Activated CD8-positive, alpha-beta memory T cell treated with anti-CD3 and anti-CD28 coated beads, Interleukin-2, amount 50 U/mL, for 1 hour (primary cell): ENCODE results near the gene KCNQ1.

ENCODE experiments used
- DNase-seq: peaks from one replicate; pipeline ENCODE4 v3.0.0-alpha.2; 2020; ENCODE audit errors: extremely low read depth

KCNQ1 gene

GRCh38 chr11:2647167-2647566, 202.4 kb downstream of the KCNQ1 start:
- no peak for DNase-seq

GRCh38 chr11:2647953-2648352, 203.1 kb downstream of the KCNQ1 start:
- DNase-seq: no peak

GRCh38 chr11:2649400-2649799, 204.6 kb downstream of the KCNQ1 start:
- no peak for DNase-seq

GRCh38 chr11:2649848-2650247, 205.0 kb downstream of the KCNQ1 start:
- DNase-seq: no peak

GRCh38 chr11:2650343-2650867, 205.6 kb downstream of the KCNQ1 start:
- DNase-seq: no peak

GRCh38 chr11:2651054-2651617, 206.3 kb downstream of the KCNQ1 start:
- no peak for DNase-seq

- no peak for DNase-seq
These were observed 207.0 kb downstream of the KCNQ1 start for GRCh38 chr11:2651826-2652271.

GRCh38 chr11:2652333-2653197, 207.8 kb downstream of the KCNQ1 start:
- DNase-seq: no peak

GRCh38 chr11:2653198-2653551, 208.4 kb downstream of the KCNQ1 start:
- DNase-seq: no peak

GRCh38 chr11:2653930-2654739, 209.3 kb downstream of the KCNQ1 start:
- DNase-seq: no peak

- DNase-seq: no peak
These were observed 210.4 kb downstream of the KCNQ1 start for GRCh38 chr11:2655016-2655719.

GRCh38 chr11:2655834-2656622, 211.2 kb downstream of the KCNQ1 start:
- no peak for DNase-seq

- DNase-seq: no peak
These were observed 212.1 kb downstream of the KCNQ1 start for GRCh38 chr11:2656859-2657258.

- no peak for DNase-seq
These were observed 213.0 kb downstream of the KCNQ1 start for GRCh38 chr11:2657697-2658284.

- DNase-seq: no peak
These were observed 215.6 kb downstream of the KCNQ1 start for GRCh38 chr11:2660357-2660939.

GRCh38 chr11:2661173-2662023, 216.6 kb downstream of the KCNQ1 start:
- no peak for DNase-seq

GRCh38 chr11:2662024-2662312, 217.2 kb downstream of the KCNQ1 start:
- no peak for DNase-seq

GRCh38 chr11:2662430-2663299, 217.9 kb downstream of the KCNQ1 start:
- DNase-seq: no peak
